ENCODE data around the gene CNTNAP2. TPM values are rescaled to one million over a fixed set of nuclear protein-coding genes. Genes with fewer than 3 reads are reported as not detected.

Gene CNTNAP2
- total RNA-seq, 1 donor: 7.6 TPM

DNA sequence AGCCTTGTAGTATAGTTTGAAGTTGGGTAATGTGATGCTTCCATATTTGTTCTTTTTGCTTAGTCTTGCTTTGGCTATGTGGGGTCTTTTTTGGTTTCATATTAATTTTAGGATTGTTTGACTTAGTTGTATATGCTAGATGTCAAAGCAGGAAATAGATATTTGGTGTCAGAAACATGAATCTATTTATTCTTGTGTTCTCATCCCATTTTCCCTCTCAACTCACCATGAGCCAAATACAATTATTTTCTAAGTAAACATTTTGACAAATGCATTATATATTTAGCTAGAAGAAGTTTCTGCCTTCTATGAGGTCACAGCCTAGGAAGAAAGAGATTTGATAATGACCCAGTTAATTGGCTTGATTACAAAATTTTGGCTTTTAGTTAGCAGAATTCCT, 1313.4 kb downstream of the CNTNAP2 start:
- TF ChIP-seq, protein P1, sequence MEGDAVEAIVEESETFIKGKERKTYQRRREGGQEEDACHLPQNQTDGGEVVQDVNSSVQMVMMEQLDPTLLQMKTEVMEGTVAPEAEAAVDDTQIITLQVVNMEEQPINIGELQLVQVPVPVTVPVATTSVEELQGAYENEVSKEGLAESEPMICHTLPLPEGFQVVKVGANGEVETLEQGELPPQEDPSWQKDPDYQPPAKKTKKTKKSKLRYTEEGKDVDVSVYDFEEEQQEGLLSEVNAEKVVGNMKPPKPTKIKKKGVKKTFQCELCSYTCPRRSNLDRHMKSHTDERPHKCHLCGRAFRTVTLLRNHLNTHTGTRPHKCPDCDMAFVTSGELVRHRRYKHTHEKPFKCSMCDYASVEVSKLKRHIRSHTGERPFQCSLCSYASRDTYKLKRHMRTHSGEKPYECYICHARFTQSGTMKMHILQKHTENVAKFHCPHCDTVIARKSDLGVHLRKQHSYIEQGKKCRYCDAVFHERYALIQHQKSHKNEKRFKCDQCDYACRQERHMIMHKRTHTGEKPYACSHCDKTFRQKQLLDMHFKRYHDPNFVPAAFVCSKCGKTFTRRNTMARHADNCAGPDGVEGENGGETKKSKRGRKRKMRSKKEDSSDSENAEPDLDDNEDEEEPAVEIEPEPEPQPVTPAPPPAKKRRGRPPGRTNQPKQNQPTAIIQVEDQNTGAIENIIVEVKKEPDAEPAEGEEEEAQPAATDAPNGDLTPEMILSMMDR (IDR thresholded peaks at IDR 0.05; ENCODE audit: extremely low read depth, low read depth, low read length): no peak
- Histone ChIP-seq H3K27me3 (ENCODE audit: insufficient read depth, low read length) (no peaks in the 10 kb centered on the region), H3K79me2 (ENCODE audit: insufficient read depth, low read length) (no peaks in the 10 kb centered on the region), H3K27ac (ENCODE audit: low read depth, low read length) (no peak overlapping the region), H4K20me1 (ENCODE audit: insufficient read depth, low read length) (no peaks in the 10 kb centered on the region), H3K9me3 (ENCODE audit: low read depth, low read length) (no peaks in the 10 kb centered on the region), H3K4me1 (ENCODE audit: insufficient read depth, low read length) (peaks cover 7% of the 10 kb centered on the region), H3K4me3 (ENCODE audit: insufficient read depth, low read length) (no peak overlapping the region), H3K4me2 (ENCODE audit: insufficient read depth, low read length) (no peak overlapping the region), H2AFZ (ENCODE audit: low read length) (no peak overlapping the region), H3K36me3 (ENCODE audit: insufficient read depth, low read length) (no peaks in the 10 kb centered on the region)
- DNase-seq (ENCODE audit: insufficient read length, low spot score, missing footprints): no peak

DNA sequence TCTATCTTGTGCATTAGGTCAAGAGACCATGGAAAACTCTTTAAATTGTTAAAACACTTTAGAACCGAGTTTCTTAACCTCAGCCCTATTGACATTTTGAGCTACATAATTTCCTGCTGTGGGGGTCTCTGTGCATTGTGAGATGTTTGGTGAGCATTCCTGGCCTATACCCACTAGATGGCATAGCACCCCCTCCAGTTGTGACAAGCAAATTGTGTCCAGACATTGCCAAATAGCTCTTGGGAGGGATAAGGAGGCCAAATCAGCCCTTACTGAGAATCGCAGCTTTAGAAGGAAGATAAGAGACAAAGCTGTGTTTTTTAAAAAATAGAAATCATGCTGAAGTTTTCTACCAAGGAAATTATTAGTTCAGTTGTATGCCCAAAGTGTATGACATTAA, 1315.5 kb downstream of the CNTNAP2 start:
- Histone ChIP-seq H3K36me3 (ENCODE audit: insufficient read depth, low read length) (no peaks in the 10 kb centered on the region), H4K20me1 (ENCODE audit: insufficient read depth, low read length) (no peaks in the 10 kb centered on the region), H3K4me1 (ENCODE audit: insufficient read depth, low read length) (peaks cover 7% of the 10 kb centered on the region), H3K4me3 (ENCODE audit: insufficient read depth, low read length) (no peak overlapping the region), H3K27ac (ENCODE audit: low read depth, low read length) (peak overlapping the region; percentile 43), H3K9me3 (ENCODE audit: low read depth, low read length) (no peaks in the 10 kb centered on the region), H2AFZ (ENCODE audit: low read length) (peak overlapping the region; percentile 57), H3K79me2 (ENCODE audit: insufficient read depth, low read length) (no peaks in the 10 kb centered on the region), H3K4me2 (ENCODE audit: insufficient read depth, low read length) (no peak overlapping the region), H3K27me3 (ENCODE audit: insufficient read depth, low read length) (no peaks in the 10 kb centered on the region)
- DNase-seq (ENCODE audit: insufficient read length, low spot score, missing footprints): no peak
- TF ChIP-seq, protein P1 (IDR thresholded peaks at IDR 0.05; ENCODE audit: extremely low read depth, low read depth, low read length): peak; percentile 67

DNA sequence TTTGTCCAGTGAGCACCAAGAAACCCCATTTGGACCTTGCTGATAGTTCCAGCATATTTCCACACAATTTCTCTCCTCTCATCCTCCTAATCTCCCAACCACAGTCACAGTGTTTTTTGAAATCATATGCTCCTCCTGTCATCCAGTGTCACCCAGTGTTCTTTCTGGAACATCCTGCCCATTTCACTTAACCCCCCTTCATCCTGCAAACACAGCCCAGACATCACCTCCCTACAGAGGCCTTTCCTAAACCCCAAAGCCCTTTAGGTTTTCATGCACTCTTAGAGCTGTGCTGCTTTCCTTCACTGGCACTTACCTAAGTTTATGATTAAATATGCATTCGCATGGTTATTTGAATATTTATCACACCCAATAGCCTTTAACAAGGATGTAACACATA, 1316.0 kb downstream of the CNTNAP2 start:
- Histone ChIP-seq H3K9me3 (ENCODE audit: low read depth, low read length) (no peaks in the 10 kb centered on the region), H3K4me2 (ENCODE audit: insufficient read depth, low read length) (no peak overlapping the region), H3K4me3 (ENCODE audit: insufficient read depth, low read length) (no peak overlapping the region), H3K36me3 (ENCODE audit: insufficient read depth, low read length) (no peaks in the 10 kb centered on the region), H4K20me1 (ENCODE audit: insufficient read depth, low read length) (no peaks in the 10 kb centered on the region), H3K79me2 (ENCODE audit: insufficient read depth, low read length) (no peaks in the 10 kb centered on the region), H3K27ac (ENCODE audit: low read depth, low read length) (peak overlapping the region; percentile 43), H2AFZ (ENCODE audit: low read length) (peak overlapping the region; percentile 57), H3K4me1 (ENCODE audit: insufficient read depth, low read length) (peaks cover 7% of the 10 kb centered on the region), H3K27me3 (ENCODE audit: insufficient read depth, low read length) (no peaks in the 10 kb centered on the region)
- DNase-seq (ENCODE audit: insufficient read length, low spot score, missing footprints): no peak
- TF ChIP-seq, protein P1 (IDR thresholded peaks at IDR 0.05; ENCODE audit: extremely low read depth, low read depth, low read length): no peak

DNA sequence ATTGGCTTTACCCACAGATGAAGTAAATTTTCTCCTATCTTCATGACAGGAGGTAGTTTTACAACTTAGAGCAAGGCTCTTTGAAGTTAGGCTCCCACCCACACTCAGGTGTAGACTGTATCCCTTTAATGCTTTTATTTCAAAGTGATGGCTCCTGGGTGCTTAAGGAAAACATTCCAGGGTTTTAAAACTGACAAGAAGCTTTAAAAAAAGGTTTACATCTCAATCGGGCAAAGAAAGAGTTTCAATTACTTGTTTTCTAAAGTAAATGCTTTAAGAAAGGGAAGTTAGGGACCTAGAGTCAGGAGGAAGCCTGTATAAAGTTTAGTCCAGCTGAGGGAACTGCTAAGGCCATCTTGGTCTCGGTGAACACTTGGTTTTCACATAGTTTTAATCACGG, 1320.1 kb downstream of the CNTNAP2 start:
- H3K27ac ChIP-seq (ENCODE audit: low read depth, low read length): no peak overlapping the region
- no peak overlapping the region for H3K4me3 ChIP-seq (ENCODE audit: insufficient read depth, low read length)
- peaks cover 7% of the 10 kb centered on the region for H3K4me1 ChIP-seq (ENCODE audit: insufficient read depth, low read length)
- no peaks in the 10 kb centered on the region for H3K79me2 ChIP-seq (ENCODE audit: insufficient read depth, low read length)
- H3K4me2 ChIP-seq (ENCODE audit: insufficient read depth, low read length): no peak overlapping the region
- no peaks in the 10 kb centered on the region for H3K9me3 ChIP-seq (ENCODE audit: low read depth, low read length)
- peak overlapping the region; percentile 49 for H2AFZ ChIP-seq (ENCODE audit: low read length)
- DNase-seq (ENCODE audit: insufficient read length, low spot score, missing footprints): no peak
- TF ChIP-seq, protein P1 (IDR thresholded peaks at IDR 0.05; ENCODE audit: extremely low read depth, low read depth, low read length): no peak
- H3K27me3 ChIP-seq (ENCODE audit: insufficient read depth, low read length): no peaks in the 10 kb centered on the region
- no peaks in the 10 kb centered on the region for H3K36me3 ChIP-seq (ENCODE audit: insufficient read depth, low read length)
- no peaks in the 10 kb centered on the region for H4K20me1 ChIP-seq (ENCODE audit: insufficient read depth, low read length)
